Muscle of arm (tissue), 12 donors: ENCODE data around the gene L1TD1. TPM values are rescaled to one million over a fixed set of nuclear protein-coding genes. Genes with fewer than 3 reads are reported as not detected.
"Not testable (repeated sequence)": the region's sequence is repeated elsewhere in the genome, so short reads cannot be mapped to it uniquely, and the experiment has no call there.

Source experiments
- DNase-seq: peaks from one replicate; pipeline ENCODE4 v3.0.0-alpha.2; 2013
- polyA plus RNA-seq, 12 donors: library from polyadenylated mRNA; unstranded; fragments of 120-200 nt; gene quantifications; one replicate each; pipeline ENCODE4 v1.2.1, GENCODE V29; 2013; ENCODE audit not compliant: insufficient read length in 12 of 12

Gene L1TD1
- polyA plus RNA-seq, 12 donors = 0.74 to 4.7 (median 1.7) TPM; not detected in 1

DNA sequence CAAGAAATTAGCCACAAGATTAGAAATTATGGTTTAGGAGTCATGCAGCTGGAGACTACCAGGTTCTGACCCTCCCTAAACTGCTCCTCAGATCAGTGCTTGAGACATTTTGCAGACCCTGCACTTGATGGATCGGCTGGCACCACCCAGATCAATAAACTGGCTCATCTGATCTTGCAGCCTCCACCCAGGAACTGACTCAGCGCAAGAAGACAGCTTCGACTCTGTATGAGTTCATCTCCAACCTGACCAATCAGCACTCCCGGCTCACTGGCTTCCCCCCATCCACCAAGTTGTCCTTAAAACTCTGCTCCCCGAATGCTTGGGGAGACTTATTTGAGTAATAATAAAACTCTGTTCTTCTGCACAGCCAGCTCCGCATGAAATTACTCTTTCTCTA is 40.0 kb downstream of the L1TD1 start:
- DNase-seq = no peak

DNA sequence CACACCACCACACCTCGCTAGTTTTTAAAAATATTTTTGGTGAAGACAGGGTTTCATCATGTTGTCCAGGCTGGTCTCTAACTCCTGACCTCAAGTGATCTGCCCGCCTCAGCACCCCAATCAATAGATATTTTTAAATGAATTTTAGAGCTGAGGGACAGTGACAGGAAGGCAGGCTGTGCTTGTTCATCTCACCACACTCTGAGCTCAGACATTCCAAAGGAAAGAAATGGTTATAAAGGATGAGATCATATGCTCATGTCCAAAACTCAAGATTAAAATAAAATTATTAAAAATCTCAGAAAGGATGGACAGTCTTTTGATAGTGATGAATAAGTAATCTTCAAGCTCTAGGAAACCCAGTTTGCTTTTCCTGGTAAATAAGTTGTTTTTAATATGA is 40.9 kb downstream of the L1TD1 start:
- DNase-seq = no peak

DNA sequence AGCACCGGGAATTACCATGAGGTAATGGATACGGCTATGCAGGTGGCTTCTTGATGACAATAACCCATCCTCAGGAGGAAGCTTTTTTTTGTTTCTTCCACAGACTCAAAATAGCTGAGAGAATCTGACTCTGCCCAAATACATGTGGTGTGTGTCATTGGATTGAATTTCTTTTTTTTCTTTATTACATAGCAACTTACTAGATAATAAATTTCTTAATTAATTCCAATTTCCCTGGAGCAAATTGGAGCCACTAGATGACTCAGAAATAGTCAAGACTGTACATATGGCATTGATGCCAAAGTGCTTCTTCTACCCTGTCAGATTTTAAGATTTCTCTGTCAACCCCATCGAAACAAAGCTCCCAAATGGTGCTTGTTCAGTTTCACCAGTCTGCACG is 42.7 kb downstream of the L1TD1 start:
- no peak for DNase-seq

DNA sequence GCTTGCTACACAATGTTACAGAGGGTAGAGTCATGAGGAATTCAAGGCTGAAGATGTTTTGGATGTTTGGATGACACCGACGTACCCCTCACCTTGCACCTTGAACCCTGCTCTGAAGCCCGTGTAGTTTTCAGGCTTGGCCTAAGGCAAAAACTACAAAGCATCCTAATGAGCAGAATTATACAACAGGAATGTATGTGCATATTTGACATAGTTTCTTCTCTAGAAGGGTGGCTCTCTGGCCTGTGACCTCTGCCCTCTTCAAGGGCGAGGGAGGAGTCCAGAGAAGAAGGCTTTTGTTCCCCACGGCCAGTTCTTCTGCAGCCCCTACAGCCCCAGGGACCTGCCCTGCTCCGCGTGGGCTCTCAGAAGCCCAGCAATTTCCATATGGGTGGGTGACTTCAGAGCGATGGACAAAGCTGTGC is 43.3 kb downstream of the L1TD1 start:
- no peak for DNase-seq

DNA sequence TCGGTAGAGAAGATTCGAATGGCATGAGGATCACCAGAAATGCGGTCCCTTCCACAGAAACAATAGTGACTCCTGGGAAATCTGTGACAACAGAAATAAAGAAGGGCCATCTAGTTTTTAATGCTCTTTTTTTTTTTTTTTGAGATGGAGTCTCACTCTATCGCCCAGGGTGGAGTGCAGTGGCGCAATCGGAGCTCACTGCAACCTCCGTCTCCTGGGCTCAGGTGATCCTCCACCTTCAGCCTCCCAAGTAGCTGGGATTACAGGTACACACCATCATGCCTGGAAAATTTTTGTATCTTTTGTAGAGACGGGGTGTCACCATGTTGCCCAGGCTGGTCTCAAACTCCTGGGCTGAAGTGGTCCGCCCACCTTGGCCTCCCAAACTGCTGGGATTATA is 43.9 kb downstream of the L1TD1 start:
- DNase-seq = no peak

DNA sequence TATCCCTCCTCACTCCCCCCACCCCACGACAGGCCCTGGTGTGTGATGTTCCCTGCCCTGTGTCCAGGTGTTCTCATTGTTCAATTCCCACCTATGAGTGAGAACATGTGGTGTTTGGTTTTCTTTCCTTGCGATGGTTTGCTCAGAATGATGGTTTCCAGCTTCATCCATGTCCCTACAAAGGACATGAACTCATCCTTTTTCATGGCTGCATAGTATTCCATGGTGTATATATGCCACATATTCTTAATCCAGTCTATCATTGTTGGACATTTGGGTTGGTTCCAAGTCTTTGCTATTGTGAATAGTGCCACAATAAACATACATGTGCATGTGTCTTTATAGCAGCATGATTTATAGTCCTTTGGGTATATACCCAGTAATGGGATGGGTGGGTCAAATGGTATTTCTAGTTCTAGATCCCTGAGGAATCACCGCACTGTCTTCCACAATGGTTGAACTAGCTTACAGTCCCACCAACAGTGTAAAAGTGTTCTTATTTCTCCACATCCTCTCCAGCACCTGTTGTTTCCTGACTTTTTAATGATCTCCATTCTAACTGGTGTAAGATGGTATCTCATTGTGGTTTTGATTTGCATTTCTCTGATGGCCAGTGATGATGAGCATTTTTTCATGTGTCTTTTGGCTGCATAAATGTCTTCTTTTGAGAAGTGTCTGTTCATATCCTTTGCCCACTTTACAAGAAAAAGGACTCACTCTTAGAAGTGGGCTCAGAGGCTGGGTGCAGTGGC is 45.2 kb downstream of the L1TD1 start:
- DNase-seq = not testable (repeated sequence)

DNA sequence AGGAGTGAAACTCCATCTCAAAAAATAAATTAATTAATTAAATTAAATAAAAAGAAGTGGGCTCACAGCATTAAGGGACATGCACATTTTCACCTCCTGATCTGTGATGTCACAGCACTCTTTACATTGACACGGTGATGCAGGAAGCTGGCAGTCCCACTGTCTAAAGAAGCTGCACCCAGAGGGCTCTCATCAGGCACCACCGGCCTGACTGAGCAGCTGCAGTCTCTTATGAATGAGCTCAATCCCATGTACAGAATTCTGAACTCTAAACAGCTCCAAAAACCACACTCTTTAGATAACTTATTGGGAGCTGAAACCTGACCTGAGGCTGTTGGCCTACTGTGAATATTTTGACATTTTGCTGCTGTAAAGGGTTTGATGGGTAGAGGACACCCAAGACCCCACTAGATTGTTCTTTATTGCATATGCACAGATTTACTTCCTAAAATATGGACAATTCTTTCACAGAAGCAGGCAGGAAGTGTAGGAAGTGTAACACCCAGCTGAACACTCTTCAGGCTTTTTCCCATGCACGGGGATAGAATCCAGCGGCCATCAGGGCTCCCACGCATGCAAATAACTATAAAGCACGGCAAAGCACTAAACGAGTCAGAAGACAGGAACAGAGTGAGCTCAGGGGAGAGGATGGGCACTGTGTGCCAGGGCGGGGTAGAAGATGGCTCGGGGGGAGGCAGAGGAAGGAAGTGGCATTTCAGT is 46.2 kb downstream of the L1TD1 start:
- no peak for DNase-seq

DNA sequence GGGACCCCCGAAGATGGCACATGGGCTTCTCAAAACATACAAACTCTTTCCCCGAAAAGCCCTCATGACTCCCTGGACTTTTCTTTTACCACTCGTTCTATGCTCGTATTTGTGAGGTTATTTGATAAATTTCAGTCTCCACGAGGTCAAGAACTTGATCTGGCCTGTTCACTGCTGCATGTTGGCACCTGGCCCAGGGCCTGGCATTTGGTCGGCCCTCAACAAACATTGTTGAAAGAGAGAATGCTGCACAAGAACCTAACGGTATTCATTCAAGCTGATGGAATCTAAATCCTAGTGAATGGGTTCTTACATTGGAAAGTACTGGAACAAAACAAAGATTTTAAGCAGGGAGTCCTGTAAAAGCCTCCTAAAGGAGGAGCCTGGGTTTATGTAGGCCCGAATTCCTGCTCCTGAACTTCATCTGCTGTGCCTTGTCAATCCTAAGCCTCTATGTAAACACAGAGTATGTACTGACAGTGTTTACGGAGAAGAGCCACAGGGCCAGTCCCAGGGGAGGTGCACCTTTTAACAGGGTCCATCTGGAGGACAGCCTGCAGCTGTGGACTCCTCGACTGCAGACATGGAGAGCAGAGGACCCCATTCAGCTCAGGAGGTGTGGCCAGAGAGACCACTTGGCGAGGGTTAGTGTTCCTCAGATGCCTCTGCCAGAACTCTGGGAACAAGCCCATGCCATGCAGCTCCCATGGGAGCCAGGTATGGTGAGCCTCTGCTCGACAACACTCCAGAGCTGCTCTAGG is 46.9 kb downstream of the L1TD1 start:
- no peak for DNase-seq

DNA sequence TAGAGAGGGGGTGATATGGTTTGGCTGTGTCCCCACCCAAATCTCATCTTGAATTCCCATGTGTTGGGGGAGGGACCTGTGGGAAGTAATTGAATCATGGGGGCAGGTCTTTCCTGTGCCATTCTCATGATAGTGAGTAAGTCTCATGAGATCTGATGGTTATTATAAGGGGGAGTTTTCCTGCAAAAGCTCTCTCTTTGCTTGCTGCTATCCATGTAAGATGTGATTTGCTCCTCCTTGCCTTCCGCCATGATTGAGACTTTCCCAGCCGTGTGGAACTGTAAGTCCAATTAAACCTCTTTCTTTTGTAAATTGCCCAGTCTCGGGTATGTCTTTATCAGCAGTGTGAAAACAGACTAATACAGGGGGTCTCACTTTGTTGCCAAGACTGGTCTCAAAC is 49.7 kb downstream of the L1TD1 start:
- not testable (repeated sequence) for DNase-seq

DNA sequence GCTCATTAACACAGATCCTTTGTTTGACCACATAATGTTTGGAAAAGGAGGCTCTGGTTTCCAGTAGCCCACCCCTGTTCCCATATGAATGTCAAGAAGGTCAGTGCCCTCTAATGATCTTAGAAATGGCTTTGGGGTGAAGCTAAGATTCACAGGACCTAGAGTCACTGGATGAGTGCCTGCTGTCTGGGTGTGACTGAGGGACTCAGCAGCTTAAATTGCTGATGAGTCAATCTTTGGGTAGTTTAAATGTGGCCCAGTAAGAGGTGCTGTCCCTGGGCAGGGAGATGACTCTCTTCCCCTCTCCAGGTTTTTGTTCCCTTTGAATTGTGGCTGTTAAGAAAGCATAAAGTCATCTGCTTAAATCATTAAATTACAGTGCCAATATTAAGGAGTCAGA is 50.6 kb downstream of the L1TD1 start:
- DNase-seq = no peak

DNA sequence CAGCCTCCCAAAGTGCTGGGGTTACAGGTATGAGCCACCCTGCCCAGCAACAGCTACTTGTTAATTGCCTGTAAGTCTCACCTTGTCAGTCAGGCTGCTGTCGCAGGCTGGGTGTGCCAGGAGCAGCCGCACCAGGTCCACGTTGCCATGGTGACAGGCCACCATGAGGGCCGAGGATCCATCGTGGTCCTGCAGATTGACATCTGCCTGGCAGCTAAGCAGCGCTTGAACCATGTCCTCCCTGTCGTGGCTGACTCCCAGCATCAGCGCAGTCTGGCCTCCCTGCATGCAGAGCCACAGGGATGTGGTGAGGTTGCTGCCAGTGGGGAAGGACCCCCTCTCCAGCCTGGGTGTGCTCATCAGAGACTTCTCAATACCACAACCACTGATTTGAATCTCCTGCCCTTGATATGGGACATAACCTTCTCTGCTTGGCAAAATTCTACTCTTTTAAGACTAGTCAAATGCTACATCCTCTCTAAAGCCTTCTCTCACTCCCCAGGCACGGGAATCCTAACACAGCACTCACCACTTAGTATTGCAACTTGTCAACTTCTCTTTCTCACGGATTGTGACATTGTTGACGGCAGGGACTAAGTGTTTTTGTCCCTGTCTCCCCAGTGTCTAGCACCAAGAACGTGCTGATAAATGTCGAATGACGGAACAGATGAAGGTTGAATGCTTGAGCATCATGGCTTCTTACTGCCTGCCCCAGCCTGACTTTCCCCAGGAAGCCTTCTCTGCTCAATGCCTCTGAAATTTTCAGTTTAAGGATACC is 52.9 kb downstream of the L1TD1 start:
- DNase-seq = no peak

DNA sequence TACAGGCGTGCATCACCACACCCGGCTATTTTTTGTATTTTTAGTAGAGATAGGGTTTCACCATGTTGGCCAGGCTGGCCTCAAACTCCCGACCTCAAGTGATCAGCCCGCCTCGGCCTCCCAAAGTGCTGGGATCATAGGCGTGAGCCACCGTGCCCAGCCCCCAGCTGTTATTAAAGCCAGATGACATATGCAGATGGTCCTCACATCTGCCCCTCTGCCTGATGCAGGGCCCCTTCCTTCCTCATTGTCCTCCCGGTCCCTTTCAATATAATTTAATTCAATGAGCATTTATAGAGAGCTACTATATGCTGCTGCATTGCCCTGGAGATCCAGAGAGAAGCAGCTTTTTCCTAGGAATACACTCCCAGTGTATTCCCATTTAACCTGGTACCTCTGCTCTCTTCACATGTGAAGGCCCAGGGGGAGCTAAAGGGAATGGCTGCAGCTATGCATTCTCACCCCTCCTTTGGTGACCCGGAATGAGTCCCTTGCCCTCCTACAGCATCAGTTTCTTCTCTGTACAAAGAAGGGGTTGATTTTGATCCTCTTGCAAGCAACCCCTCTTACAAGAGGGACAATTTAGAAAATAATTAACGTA is 55.6 kb downstream of the L1TD1 start:
- no peak for DNase-seq

DNA sequence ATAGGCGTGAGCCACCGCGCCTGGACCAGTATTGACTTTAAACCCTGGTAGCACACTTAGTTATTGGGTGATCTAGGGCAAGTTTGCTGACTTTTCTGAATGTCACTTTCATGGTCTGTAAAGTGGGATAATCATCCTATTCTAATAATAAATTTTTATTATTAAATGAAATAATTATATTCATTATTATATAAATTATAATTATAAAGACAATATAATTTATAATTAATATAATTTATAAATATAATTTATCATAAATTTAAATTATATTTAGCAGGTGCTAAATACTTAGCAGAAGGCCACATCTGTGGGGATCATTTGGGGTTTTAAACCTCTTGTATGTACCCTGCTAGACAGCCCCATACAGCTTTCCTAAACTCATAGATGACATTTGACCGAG is 64.9 kb downstream of the L1TD1 start:
- DNase-seq = no peak

DNA sequence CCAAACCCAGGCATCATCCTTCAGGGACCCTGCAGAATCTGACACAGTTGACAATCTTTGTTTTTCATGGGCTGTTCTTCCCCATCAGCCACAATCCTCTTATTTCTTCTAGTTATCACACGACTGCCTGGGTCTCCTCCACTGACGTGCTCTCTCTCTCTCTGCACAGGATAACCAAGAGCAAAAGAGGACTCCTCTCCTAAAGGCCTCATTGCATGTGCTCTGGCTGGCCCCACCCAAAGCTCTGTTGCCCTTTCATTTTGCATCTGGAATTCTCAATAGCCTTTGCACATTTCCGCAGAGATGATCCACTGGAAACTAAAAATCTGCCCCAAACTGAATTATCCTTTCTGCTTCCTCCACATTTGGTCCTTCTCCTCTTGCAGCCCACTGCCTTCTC is 66.0 kb downstream of the L1TD1 start:
- no peak for DNase-seq

Other genes with a start within 250 kb of the L1TD1 start
- gene KANK4, start 124.6 kb downstream of the L1TD1 start, polyA plus RNA-seq = 10 to 100 TPM in 7 of 12 donors, 1 to 10 TPM in 4, not detected in 1; 8.4 to 12.1 (median 10.5) TPM
- gene USP1, start 242.2 kb downstream of the L1TD1 start, polyA plus RNA-seq = 10 to 100 TPM in 11 of 12 donors, not detected in 1; 37.0 to 58.3 (median 48.1) TPM